GM12874 (cell line): ENCODE data around the gene BAIAP2L2.

Experiments used
- TF ChIP-seq, protein P1 (sequence below): IDR thresholded peaks from 2 replicates; pipeline ENCODE4 v1.5.1; 2011; ENCODE audit warnings: low read depth, mild to moderate bottlenecking, control low read depth, low read length, moderate library complexity; ENCODE audit not compliant: insufficient read depth

The BAIAP2L2 gene

GRCh38 chr22:38056969-38057891, 53.3 kb downstream of the BAIAP2L2 start, which contains the start of gene PICK1:
Gene PICK1, plus strand, starts transcription at chr22:38057404. Its CDS starts 406 bp downstream, at chr22:38057810.
- TF ChIP-seq, protein P1, sequence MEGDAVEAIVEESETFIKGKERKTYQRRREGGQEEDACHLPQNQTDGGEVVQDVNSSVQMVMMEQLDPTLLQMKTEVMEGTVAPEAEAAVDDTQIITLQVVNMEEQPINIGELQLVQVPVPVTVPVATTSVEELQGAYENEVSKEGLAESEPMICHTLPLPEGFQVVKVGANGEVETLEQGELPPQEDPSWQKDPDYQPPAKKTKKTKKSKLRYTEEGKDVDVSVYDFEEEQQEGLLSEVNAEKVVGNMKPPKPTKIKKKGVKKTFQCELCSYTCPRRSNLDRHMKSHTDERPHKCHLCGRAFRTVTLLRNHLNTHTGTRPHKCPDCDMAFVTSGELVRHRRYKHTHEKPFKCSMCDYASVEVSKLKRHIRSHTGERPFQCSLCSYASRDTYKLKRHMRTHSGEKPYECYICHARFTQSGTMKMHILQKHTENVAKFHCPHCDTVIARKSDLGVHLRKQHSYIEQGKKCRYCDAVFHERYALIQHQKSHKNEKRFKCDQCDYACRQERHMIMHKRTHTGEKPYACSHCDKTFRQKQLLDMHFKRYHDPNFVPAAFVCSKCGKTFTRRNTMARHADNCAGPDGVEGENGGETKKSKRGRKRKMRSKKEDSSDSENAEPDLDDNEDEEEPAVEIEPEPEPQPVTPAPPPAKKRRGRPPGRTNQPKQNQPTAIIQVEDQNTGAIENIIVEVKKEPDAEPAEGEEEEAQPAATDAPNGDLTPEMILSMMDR = no peak

DNA sequence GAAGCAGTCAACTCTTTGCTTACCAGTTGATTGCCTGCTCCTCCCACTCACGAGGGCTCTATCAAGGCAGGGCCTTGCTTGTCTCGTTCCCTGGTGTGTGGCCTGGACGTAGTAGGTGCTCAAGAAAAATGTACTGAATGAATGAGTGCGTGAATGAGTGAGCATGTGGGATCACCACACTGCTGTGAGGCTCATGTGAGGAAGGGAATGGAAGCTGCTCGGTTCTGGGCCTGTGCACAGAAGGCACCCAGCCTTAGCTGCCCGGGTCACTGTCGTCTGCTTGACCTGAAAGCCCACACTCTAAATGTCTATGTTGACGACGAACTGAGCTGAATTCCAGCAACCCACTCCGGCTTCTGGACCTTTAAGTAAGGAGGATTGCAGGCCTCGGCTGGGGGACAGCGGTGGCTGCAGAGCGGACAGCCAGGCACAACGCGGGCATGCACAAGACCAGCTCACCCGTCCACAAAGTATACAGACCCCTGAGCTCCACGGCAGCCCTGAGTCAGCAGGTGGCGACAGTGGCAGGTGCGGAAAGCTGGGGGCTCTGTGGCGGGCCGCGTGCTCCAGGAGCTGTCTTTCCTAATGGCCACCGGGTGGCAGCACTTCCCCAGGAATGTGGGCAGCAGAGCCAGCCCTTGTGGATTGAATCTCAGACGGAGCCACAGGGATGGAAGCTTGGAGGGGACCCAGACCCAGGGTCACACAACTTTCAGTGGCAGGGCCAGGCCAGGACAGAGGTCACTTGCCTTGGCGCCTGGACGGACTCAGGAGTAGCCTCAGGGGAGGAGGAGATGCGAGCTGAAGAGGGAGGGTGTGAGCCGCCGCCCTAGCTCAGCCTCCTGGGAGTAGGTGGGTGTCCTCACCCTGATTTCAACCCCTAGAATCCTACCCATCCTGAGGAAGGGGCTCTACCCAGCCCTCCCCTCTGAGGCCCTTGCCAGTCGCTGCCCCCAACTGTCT, 58.3 kb downstream of the BAIAP2L2 start:
- TF ChIP-seq, protein P1 = peak; percentile 91

- TF ChIP-seq, protein P1 = no peak
Measured at GRCh38 chr22:38051261-38051660, 59.2 kb downstream of the BAIAP2L2 start.

DNA sequence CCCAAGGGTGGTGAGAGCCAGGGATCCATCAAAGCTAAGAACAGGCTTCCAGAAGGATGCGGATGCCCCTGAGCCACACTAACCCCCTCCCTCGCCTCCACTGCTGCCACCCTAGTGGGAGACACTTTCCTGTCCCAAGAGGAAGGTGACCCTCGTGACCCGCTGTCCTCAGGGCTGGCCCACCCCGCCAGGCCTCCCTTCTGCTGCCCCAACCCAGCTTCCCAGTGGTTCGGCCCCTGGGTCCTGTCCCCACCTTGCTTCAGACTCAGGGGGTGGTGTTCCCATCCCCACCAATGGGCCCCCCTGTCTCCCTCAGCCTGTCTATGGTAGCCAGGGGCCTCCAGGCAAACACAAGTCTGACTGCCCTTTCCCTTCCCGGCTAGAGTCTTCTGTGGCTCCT, 59.8 kb downstream of the BAIAP2L2 start:
- TF ChIP-seq, protein P1 = no peak

- TF ChIP-seq, protein P1 = no peak
Measured at GRCh38 chr22:38049812-38050619, 60.5 kb downstream of the BAIAP2L2 start.

DNA sequence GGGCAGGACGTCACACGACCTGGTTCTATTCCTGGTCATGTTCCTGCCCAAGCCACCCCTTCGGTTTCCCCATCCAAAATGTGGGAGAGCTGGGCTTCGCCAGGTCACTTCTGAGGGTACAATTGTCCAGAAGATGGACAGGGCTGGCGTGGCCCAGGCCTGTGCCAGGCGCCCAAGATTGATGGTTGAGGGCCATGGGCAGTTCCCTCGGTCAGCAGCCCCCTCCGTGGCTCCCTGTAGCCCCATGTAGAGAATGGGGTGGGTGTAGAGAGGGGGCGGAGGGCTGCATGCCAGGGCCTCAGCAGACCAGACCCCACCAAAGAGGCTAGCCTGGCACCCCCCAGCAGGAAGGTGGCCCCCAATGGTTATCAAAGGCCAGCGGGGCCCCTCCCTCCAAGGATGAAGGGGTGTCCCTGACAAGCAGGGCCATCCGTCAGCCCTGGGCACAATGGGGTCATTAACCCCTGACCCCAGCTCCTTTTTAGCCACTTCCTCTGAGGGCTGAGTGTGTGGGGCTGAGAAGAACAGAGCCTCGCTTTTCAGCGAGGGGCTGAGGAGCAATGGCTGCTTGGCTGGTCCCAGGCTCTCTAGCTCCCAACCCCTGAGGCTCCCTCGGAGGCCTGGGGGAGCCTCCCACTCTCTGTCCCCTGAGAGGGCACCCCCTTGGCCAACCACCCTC, 64.3 kb downstream of the BAIAP2L2 start:
- TF ChIP-seq, protein P1 = no peak
